PC-9 (cell line): ENCODE results near the gene SDR42E1. TPM values are rescaled to one million over a fixed set of nuclear protein-coding genes. Genes with fewer than 3 reads are reported as not detected.
"Not testable (repeated sequence)": the region's sequence is repeated elsewhere in the genome, so short reads cannot be mapped to it uniquely, and the experiment has no call there.

Source experiments
- BruUV-seq: library from RNA; stranded (reverse); fragments of 400-500 nt; replicated peaks from 2 replicates; lab custom pipeline; 2021; lab: Mats Ljungman, UMichigan
- CTCF ChIA-PET: fragments of 300-600 bp; sonication (Branson Sonifier 250); formaldehyde crosslinking; loops from one replicate; lab custom pipeline; 2022; ENCODE audit warnings: antibody characterized with exemption; lab: Charles Lee
- POLR2A ChIA-PET: fragments of 300-600 bp; sonication (Branson Sonifier 250); formaldehyde crosslinking; loops from one replicate; lab custom pipeline; 2022; ENCODE audit warnings: antibody characterized with exemption; ENCODE audit not compliant: unreplicated experiment; lab: Charles Lee
- DNase-seq, 2 experiments: peaks; one replicate each; pipeline versions ENCODE4 v3.0.0 to v3.0.0-alpha.2; 2015 to 2022; ENCODE audit warnings: mixed read lengths in 1 of 2
- H2AFZ ChIP-seq: fragments of 200-600 bp; sonication (generic); 2 replicates; pipeline ENCODE4 v1.8.1; 2017; ENCODE audit warnings: antibody characterized with exemption
- H3F3A ChIP-seq: fragments of 200-600 bp; sonication (generic); 2 replicates; pipeline ENCODE4 v1.8.1; 2017; ENCODE audit warnings: antibody characterized with exemption, mild to moderate bottlenecking, low read depth; ENCODE audit not compliant: insufficient read depth
- H3K27ac ChIP-seq: fragments of 200-600 bp; sonication (generic); 2 replicates; pipeline ENCODE4 v1.6.1; 2016; ENCODE audit warnings: mixed run types
- H3K27me3 ChIP-seq: fragments of 200-600 bp; sonication (generic); 2 replicates; pipeline ENCODE4 v1.6.1; 2016; ENCODE audit warnings: low read depth, mixed run types; ENCODE audit not compliant: insufficient read depth
- H3K36me3 ChIP-seq: fragments of 200-600 bp; sonication (generic); 2 replicates; pipeline ENCODE4 v1.6.1; 2016; ENCODE audit warnings: low read depth, mixed run types
- H3K4me1 ChIP-seq: fragments of 200-600 bp; sonication (generic); replicated peaks from 2 replicates; pipeline ENCODE4 v1.6.1; 2016; ENCODE audit warnings: mixed run types; ENCODE audit not compliant: insufficient read depth
- H3K4me2 ChIP-seq: fragments of 200-600 bp; sonication (generic); 2 replicates; pipeline ENCODE4 v1.6.1; 2017; ENCODE audit warnings: mixed run types
- H3K4me3 ChIP-seq: fragments of 200-600 bp; sonication (generic); 2 replicates; pipeline ENCODE4 v1.6.1; 2016; ENCODE audit warnings: mixed run types
- H3K79me2 ChIP-seq: fragments of 200-600 bp; sonication (generic); 2 replicates; pipeline ENCODE4 v1.6.1; 2017; ENCODE audit warnings: low read depth, mixed run types
- H3K9me2 ChIP-seq: fragments of 200-600 bp; sonication (generic); 2 replicates; pipeline ENCODE4 v1.8.1; 2017; ENCODE audit warnings: mild to moderate bottlenecking; ENCODE audit not compliant: insufficient read depth
- H3K9me3 ChIP-seq: fragments of 200-600 bp; sonication (generic); 2 replicates; pipeline ENCODE4 v1.8.1; 2016; ENCODE audit warnings: low read depth; ENCODE audit not compliant: insufficient read depth
- H4K20me1 ChIP-seq: fragments of 200-600 bp; sonication (generic); 2 replicates; pipeline ENCODE4 v1.8.1; 2017; ENCODE audit not compliant: insufficient read depth
- CTCF ChIP-seq: fragments of 200-600 bp; sonication (generic); conservative IDR thresholded peaks from 2 replicates; pipeline ENCODE4 v1.6.1; 2017; ENCODE audit warnings: mixed run types, antibody characterized with exemption, mild to moderate bottlenecking, moderate library complexity
- EZH2 ChIP-seq: fragments of 200-600 bp; sonication (generic); IDR thresholded peaks from 2 replicates; pipeline ENCODE4 v1.8.0; 2017; ENCODE audit warnings: antibody characterized with exemption, low read depth
- intact Hi-C: fragments of 100-400 bp; cut with micrococcal nuclease; formaldehyde crosslinking; loops from one replicate; pipeline ENCODE4 v1.10.0; 2022; ENCODE audit not compliant: unreplicated experiment
- total RNA-seq: library from RNA; stranded (reverse); gene quantifications from 2 replicates; pipeline ENCODE4 v1.2.3, GENCODE V29; 2021

Gene SDR42E1
- total RNA-seq, 1 experiment from 2014 or later, result 11.6 TPM

DNA sequence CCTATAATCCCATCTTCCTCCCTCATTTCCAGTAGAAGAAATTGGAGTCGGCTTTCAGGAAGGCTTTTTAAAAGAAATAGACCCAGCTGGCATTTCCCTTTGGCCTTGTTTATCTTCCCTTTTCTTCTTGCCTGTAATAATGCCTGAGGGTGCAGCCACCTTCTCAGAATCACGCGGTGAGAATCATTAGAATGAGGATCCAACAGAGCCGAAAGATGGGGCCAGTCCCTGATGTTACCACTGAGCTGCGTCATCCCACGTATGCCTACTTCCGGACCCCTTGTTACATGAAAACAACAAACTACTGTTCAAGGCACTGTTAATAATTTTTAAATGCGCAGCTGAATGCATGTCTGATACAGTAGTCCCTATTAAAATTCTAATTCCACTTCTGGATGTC is 24.1 kb downstream of the SDR42E1 start:
- peaks cover 21% of the 10 kb centered on the region for H3K4me1 ChIP-seq
- no peak overlapping the region for H3K27ac ChIP-seq
- no peak overlapping the region for H3K4me3 ChIP-seq
- H3K9me2 ChIP-seq, result no peaks in the 10 kb centered on the region
- H3K36me3 ChIP-seq, result no peaks in the 10 kb centered on the region
- intact Hi-C loops, result no loop called here
- peak overlapping the region; percentile 59; the same call in 1 of the 2 replicates for H3K4me2 ChIP-seq
- CTCF ChIA-PET, result interaction anchor here (0.9 kb wide), 1 partner anchor 10 kb away, joined by 3 read pairs; no protein-coding TSS in a partner anchor
- no TSS peak for BruUV-seq
- no peak for DNase-seq
- no peak for TF ChIP-seq EZH2
- no peak for TF ChIP-seq CTCF
- POLR2A ChIA-PET, result no interaction called here
- no peaks in the 10 kb centered on the region for H3K27me3 ChIP-seq
- no peaks in the 10 kb centered on the region for H4K20me1 ChIP-seq
- no peaks in the 10 kb centered on the region for H3K79me2 ChIP-seq
- H3F3A ChIP-seq, result peaks cover 7% of the 10 kb centered on the region; the same call in 1 of the 2 replicates
- H2AFZ ChIP-seq, result no peak overlapping the region
- no peaks in the 10 kb centered on the region for H3K9me3 ChIP-seq

DNA sequence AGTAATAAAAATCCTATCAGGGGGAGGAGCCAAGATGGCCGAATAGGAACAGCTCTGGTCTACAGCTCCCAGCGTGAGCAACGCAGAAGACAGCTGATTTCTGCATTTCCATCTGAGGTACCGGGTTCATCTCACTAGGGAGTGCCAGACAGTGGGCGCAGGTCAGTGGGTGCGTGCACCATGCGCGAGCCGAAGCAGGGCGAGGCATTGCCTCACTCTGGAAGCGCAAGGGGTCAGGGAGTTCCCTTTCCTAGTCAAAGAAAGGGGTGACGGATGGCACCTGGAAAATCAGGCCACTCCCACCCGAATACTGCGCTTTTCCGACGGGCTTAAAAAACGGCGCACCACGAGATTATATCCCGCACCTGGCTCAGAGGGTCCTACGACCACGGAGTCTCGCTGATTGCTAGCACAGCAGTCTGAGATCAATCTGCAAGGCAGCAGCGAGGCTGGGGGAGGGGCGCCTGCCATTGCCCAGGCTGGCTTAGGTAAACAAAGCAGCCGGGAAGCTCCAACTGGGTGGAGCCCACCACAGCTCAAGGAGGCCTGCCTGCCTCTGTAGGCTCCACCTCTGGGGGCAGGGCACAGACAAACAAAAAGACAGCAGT is 33.8 kb downstream of the SDR42E1 start:
- DNase-seq, H3K4me1 ChIP-seq, H4K20me1 ChIP-seq, H3K27me3 ChIP-seq, CTCF ChIA-PET, POLR2A ChIA-PET, H3K9me2 ChIP-seq, intact Hi-C loops, H3K36me3 ChIP-seq, BruUV-seq, H3K9me3 ChIP-seq, H3K4me3 ChIP-seq, H3K79me2 ChIP-seq, H3K4me2 ChIP-seq, H3K27ac ChIP-seq, H3F3A ChIP-seq, H2AFZ ChIP-seq: not testable (repeated sequence)

DNA sequence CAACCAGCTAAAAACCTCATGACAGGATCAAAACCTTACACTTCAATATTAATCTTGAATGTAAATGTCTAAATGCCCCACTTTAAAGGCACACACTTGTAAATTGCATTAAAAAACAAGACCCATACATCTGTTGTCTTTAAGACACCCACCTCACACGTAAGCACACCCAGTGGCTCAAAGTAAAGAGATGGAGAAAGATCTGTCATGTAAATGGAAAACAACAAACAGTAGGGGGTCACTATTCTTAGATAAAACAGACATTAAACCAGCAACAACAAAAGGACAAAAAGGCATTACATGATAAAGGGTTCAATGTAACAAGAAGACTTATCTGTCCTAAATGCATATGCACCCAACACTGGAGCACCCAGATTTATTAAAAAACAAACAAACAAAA is 35.6 kb downstream of the SDR42E1 start:
- H2AFZ ChIP-seq, result no peak overlapping the region
- TF ChIP-seq CTCF (no peak), EZH2 (no peak)
- ChIA-PET CTCF (no interaction called here), POLR2A (no interaction called here)
- no peaks in the 10 kb centered on the region for H3K36me3 ChIP-seq
- H3F3A ChIP-seq, result no peaks in the 10 kb centered on the region
- BruUV-seq, result no TSS peak
- no peaks in the 10 kb centered on the region for H4K20me1 ChIP-seq
- no peak for DNase-seq
- H3K9me2 ChIP-seq, result no peaks in the 10 kb centered on the region
- H3K9me3 ChIP-seq, result no peaks in the 10 kb centered on the region
- H3K79me2 ChIP-seq, result no peaks in the 10 kb centered on the region
- H3K27me3 ChIP-seq, result no peaks in the 10 kb centered on the region
- intact Hi-C loops, result no loop called here
- no peak overlapping the region for H3K4me2 ChIP-seq
- no peak overlapping the region for H3K27ac ChIP-seq
- H3K4me1 ChIP-seq, result no peaks in the 10 kb centered on the region
- no peak overlapping the region for H3K4me3 ChIP-seq

- no peaks in the 10 kb centered on the region for H3F3A ChIP-seq
- DNase-seq, result no peak
- H3K27me3 ChIP-seq, result no peaks in the 10 kb centered on the region; the same call in 1 of the 2 replicates
- H3K36me3 ChIP-seq, result no peaks in the 10 kb centered on the region
- no peak overlapping the region for H2AFZ ChIP-seq
- H3K4me3 ChIP-seq, result no peak overlapping the region
- H3K4me1 ChIP-seq, result no peaks in the 10 kb centered on the region
- TF ChIP-seq CTCF (no peak), EZH2 (no peak)
- CTCF ChIA-PET, result no interaction called here
- POLR2A ChIA-PET, result no interaction called here
- H3K4me2 ChIP-seq, result no peak overlapping the region
- H3K9me2 ChIP-seq, result no peaks in the 10 kb centered on the region
- intact Hi-C loops, result no loop called here
- no peaks in the 10 kb centered on the region for H3K9me3 ChIP-seq
- no peak overlapping the region for H3K27ac ChIP-seq
- no peaks in the 10 kb centered on the region for H3K79me2 ChIP-seq
- no peaks in the 10 kb centered on the region for H4K20me1 ChIP-seq
- no TSS peak for BruUV-seq
These were observed 37.5 kb downstream of the SDR42E1 start for GRCh38 chr16:81973737-81974136.
